ENCODE results near the gene CA10.

GRCh38 chr17:51828901-51829300, 329.6 kb downstream of the CA10 start:
- TF ChIP-seq CTCF (IDR thresholded peaks at IDR 0.05; ENCODE audit: low read depth, low read length, poor library complexity, severe bottlenecking): no peak
- TF ChIP-seq EZH2phosphoT487 (IDR thresholded peaks at IDR 0.05; ENCODE audit: borderline replicate concordance, low read length): no peak

Data from DOHH2 (cell line).